GM06990 (cell line): ENCODE results near the gene ATP13A4.

ENCODE experiments used
- DNase-seq: peaks from one replicate; pipeline ENCODE4 v3.0.0-alpha.2; 2011; ENCODE audit not compliant: insufficient read length; ENCODE audit errors: extremely low read depth
- H3K27me3 ChIP-seq: replicated peaks from 2 replicates; pipeline ENCODE4 v1.6.0; 2011; ENCODE audit warnings: low read length; ENCODE audit not compliant: control insufficient read depth, insufficient read depth
- H3K36me3 ChIP-seq: 2 replicates; pipeline ENCODE4 v1.5.1; 2011; ENCODE audit warnings: low read length; ENCODE audit not compliant: control insufficient read depth, insufficient read depth
- H3K4me3 ChIP-seq: replicated peaks from 2 replicates; pipeline ENCODE4 v1.5.1; 2011; ENCODE audit warnings: low read depth, mild to moderate bottlenecking, control low read depth, low read length
- CTCF ChIP-seq: IDR thresholded peaks from 2 replicates; pipeline ENCODE4 v1.5.1; 2011; ENCODE audit warnings: low read length, control low read depth, mild to moderate bottlenecking, inconsistent platforms; ENCODE audit not compliant: insufficient read depth, poor library complexity, severe bottlenecking

Gene ATP13A4

GRCh38 chr3:193569119-193569518, 14.4 kb upstream of the ATP13A4 start:
- no peak for TF ChIP-seq CTCF
- Histone ChIP-seq H3K4me3 (no peak overlapping the region), H3K36me3 (no peaks in the 10 kb centered on the region), H3K27me3 (no peaks in the 10 kb centered on the region)
- no peak for DNase-seq

GRCh38 chr3:193564012-193564411, 9.3 kb upstream of the ATP13A4 start:
- Histone ChIP-seq H3K4me3 (no peak overlapping the region), H3K27me3 (no peaks in the 10 kb centered on the region), H3K36me3 (no peaks in the 10 kb centered on the region)
- no peak for DNase-seq
- peak; percentile 16 for TF ChIP-seq CTCF

- TF ChIP-seq CTCF = no peak
- no peak for DNase-seq
- no peaks in the 10 kb centered on the region for H3K27me3 ChIP-seq
- no peak overlapping the region for H3K4me3 ChIP-seq
- H3K36me3 ChIP-seq = no peaks in the 10 kb centered on the region
Measured at GRCh38 chr3:193563426-193563825, 8.7 kb upstream of the ATP13A4 start.

GRCh38 chr3:193560870-193561269, 6.2 kb upstream of the ATP13A4 start:
- no peaks in the 10 kb centered on the region for H3K36me3 ChIP-seq
- no peak for DNase-seq
- TF ChIP-seq CTCF = no peak

GRCh38 chr3:193560091-193560490, 5.4 kb upstream of the ATP13A4 start:
- Histone ChIP-seq H3K4me3 (no peak overlapping the region), H3K27me3 (no peaks in the 10 kb centered on the region), H3K36me3 (no peaks in the 10 kb centered on the region)
- DNase-seq = no peak
- TF ChIP-seq CTCF = no peak

More at GRCh38 chr3:193560870-193561269, 6.2 kb upstream of the ATP13A4 start:
- no peak overlapping the region for H3K4me3 ChIP-seq
- no peaks in the 10 kb centered on the region for H3K27me3 ChIP-seq

GRCh38 chr3:193559100-193559499, 4.4 kb upstream of the ATP13A4 start:
- Histone ChIP-seq H3K4me3 (no peak overlapping the region), H3K36me3 (no peaks in the 10 kb centered on the region), H3K27me3 (no peaks in the 10 kb centered on the region)
- no peak for TF ChIP-seq CTCF
- DNase-seq = no peak
